Neural crest cell (in vitro differentiated cells): ENCODE measurements around the gene F2. TPM values are rescaled to one million over a fixed set of nuclear protein-coding genes. Genes with fewer than 3 reads are reported as not detected.

Experiments
- DNase-seq: peaks from one replicate; pipeline ENCODE4 v3.0.0; 2021; ENCODE audit warnings: low read depth, mixed read lengths, low spot score
- H3K27ac Mint-ChIP-seq: one replicate; pipeline ENCODE4 v1.8.0; 2021; ENCODE audit warnings: mild to moderate bottlenecking, mixed read lengths; ENCODE audit not compliant: unreplicated experiment
- H3K27me3 Mint-ChIP-seq: 2 replicates; pipeline ENCODE4 v1.8.0; 2021; ENCODE audit warnings: low read depth, mild to moderate bottlenecking, mixed read lengths
- H3K36me3 Mint-ChIP-seq: 2 replicates; pipeline ENCODE4 v1.8.0; 2021; ENCODE audit warnings: low read depth, mild to moderate bottlenecking, mixed read lengths
- H3K4me1 Mint-ChIP-seq: 2 replicates; pipeline ENCODE4 v1.8.0; 2021; ENCODE audit warnings: mixed read lengths
- H3K4me3 Mint-ChIP-seq: one replicate; pipeline ENCODE4 v1.8.0; 2021; ENCODE audit warnings: mild to moderate bottlenecking, mixed read lengths
- H3K9me3 Mint-ChIP-seq: 2 replicates; pipeline ENCODE4 v1.8.0; 2021; ENCODE audit warnings: mixed read lengths
- total RNA-seq: library from RNA; stranded (reverse); gene quantifications from 2 replicates; pipeline ENCODE4 v1.2.1, GENCODE V29; 2021
- TF ChIP-seq, protein P1 (sequence below): fragments of 200-600 bp; sonication (generic); conservative IDR thresholded peaks from 2 replicates; pipeline ENCODE4 v1.5.0; 2021; ENCODE audit warnings: antibody characterized with exemption, mild to moderate bottlenecking

F2 gene
- total RNA-seq, 1 donor from 2014 or later = not detected

DNA sequence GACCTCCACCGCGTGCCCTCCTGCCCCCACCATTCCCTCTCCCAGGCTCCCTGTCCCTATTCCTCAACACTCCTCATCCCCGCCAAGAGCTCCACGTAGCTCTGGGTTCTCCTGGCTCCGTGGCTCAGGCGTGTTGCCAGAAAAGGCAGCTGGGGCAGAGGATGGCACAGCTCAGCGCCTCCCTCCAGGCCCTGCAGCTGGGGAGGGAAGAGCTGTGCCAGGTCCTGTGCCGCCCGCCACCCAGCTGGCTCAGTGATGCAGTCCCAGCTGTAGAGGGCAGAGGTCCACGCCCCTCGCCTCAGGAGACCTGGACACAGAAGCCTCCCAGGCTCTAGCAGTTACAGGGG, 22.8 kb upstream of the F2 start:
- peak overlapping the region; percentile 12 for H3K4me3 Mint-ChIP-seq
- DNase-seq = no peak

DNA sequence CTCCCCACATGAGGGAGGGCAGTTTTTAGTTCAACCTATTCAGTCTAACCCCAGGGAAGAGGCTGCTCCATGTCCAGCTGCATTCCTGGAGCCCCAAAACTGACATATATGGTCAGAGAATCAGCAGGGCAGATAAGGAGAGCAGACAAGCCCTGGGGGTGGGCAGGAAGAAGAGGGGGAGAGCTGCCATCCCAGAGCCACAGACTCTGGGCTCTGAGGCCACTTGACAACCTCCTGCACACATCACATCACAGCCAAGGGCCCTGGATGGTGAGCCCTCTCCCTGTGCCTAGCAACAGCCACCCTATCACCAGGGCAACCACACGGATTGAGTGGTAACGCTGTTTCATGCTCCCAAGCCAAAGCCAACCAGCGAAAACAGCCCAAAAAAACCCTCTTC, 21.7 kb upstream of the F2 start:
- Mint-ChIP-seq H3K4me3 (peak overlapping the region; percentile 72), H3K36me3 (no peaks in the 10 kb centered on the region), H3K4me1 (peaks cover 32% of the 10 kb centered on the region), H3K27me3 (no peaks in the 10 kb centered on the region), H3K27ac (peak overlapping the region; percentile 85), H3K9me3 (no peaks in the 10 kb centered on the region)
- no peak for DNase-seq
- TF ChIP-seq, protein P1, sequence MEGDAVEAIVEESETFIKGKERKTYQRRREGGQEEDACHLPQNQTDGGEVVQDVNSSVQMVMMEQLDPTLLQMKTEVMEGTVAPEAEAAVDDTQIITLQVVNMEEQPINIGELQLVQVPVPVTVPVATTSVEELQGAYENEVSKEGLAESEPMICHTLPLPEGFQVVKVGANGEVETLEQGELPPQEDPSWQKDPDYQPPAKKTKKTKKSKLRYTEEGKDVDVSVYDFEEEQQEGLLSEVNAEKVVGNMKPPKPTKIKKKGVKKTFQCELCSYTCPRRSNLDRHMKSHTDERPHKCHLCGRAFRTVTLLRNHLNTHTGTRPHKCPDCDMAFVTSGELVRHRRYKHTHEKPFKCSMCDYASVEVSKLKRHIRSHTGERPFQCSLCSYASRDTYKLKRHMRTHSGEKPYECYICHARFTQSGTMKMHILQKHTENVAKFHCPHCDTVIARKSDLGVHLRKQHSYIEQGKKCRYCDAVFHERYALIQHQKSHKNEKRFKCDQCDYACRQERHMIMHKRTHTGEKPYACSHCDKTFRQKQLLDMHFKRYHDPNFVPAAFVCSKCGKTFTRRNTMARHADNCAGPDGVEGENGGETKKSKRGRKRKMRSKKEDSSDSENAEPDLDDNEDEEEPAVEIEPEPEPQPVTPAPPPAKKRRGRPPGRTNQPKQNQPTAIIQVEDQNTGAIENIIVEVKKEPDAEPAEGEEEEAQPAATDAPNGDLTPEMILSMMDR = no peak

More for the DNA sequence above, 22.8 kb upstream of the F2 start:
- Mint-ChIP-seq H3K9me3 (no peaks in the 10 kb centered on the region), H3K27me3 (no peaks in the 10 kb centered on the region), H3K27ac (no peak overlapping the region), H3K36me3 (no peaks in the 10 kb centered on the region), H3K4me1 (peaks cover 24% of the 10 kb centered on the region)
- TF ChIP-seq, protein P1 = no peak

DNA sequence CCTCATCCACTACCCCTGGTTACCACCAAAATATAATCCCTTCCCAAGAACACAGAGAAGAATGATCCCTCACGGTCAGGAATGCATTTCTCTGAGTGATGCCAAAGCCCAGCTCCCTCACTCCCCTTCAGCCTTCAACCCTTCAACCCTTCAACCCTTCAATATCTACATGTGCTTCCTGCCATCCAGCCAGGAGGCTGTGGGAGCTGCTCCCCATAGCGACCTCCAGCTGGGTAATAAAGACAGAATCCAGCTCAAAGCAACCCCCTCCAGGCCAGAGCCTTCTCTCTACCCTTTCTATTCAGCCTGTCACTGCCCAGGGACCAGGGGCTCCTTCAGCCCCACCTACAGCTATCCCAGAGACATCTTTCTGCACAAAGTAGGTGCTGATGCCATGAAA, 21.3 kb upstream of the F2 start:
- Mint-ChIP-seq H3K36me3 (no peaks in the 10 kb centered on the region), H3K9me3 (no peaks in the 10 kb centered on the region), H3K4me1 (peaks cover 36% of the 10 kb centered on the region), H3K27me3 (no peaks in the 10 kb centered on the region), H3K4me3 (peak overlapping the region; percentile 72), H3K27ac (peak overlapping the region; percentile 85)
- TF ChIP-seq, protein P1 = no peak
- no peak for DNase-seq

DNA sequence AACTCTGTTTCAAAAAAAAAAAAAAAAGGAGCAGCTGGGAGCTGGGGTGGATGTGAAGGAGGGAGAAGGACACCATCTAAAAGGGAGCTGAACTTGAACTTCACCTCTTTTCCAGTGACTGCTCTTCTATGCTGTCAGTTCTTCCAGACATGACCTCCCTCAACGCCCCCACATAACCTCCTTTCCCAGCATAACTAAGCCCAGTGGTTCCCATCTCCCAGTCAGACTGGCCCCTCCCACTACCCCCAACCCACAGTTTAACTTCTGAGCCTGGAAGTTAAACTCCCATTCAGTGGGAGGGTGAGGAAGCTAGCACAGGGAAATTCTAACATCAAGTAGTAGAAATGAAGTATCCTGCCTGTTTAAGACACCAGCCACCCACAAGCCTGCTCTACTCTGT, 20.4 kb upstream of the F2 start:
- TF ChIP-seq, protein P1 = no peak
- no peaks in the 10 kb centered on the region for H3K36me3 Mint-ChIP-seq
- peaks cover 36% of the 10 kb centered on the region for H3K4me1 Mint-ChIP-seq
- no peak overlapping the region for H3K27ac Mint-ChIP-seq
- DNase-seq = no peak
- peak overlapping the region; percentile 72 for H3K4me3 Mint-ChIP-seq
- no peaks in the 10 kb centered on the region for H3K27me3 Mint-ChIP-seq
- no peaks in the 10 kb centered on the region for H3K9me3 Mint-ChIP-seq

DNA sequence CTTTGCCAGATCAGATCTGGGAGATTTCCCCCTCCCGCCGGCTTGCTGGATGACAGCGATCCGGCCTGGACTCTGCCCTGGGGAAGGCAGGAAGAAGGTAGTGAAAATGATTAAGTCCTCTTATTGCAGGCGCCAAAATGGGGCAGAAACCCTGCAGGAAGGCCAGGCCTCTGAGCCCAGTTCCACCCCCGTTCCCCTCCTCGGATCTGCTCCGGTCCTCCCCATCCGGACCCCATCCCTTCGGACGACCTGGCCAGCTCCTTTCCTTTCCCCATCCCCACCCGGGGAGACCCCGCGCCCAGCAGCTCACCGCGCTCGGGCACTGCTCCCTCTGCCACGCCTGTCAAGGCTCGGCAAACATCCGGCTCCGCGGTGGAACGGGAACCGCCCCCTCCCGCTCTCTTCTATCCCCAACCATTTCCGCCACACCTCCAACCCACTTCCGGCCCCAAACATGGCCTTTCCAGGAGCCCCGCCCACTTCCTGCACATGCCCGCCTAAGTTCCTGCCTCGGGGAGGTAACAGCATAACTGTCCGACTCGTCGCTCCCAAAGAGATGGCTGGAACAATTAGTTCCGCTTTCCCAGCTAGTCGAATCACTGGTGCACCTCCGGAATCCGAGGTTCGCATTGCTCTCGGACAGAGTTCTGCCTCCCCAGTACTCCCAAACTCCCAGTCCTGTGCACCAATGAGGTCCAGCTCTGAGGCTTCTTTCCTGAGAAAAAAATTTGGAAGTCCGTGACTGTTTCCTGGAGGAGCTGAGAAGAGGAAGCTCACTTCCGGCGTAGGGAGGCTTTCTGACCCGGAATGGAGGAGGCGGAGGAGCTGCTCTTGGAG, 18.6 kb upstream of the F2 start, which contains the start of the genes ARHGAP1 and ZNF408:
Gene ARHGAP1, minus strand, starts transcription at position 379 of the 837 bp plus-strand sequence. CDS start 4,512 bp downstream, outside the sequence.
Gene ZNF408, plus strand, starts transcription at position 791 of the 837 bp plus-strand sequence. Its CDS starts 17 bp downstream, at position 808.
- H3K9me3 Mint-ChIP-seq = no peaks in the 10 kb centered on the region
- no peaks in the 10 kb centered on the region for H3K36me3 Mint-ChIP-seq
- peak; percentile 97 for DNase-seq
- H3K27ac Mint-ChIP-seq = peak within 1 kb of the TSS; percentile 100
- H3K4me1 Mint-ChIP-seq = peaks cover 36% of the 10 kb centered on the region
- peak within 1 kb of the TSS; percentile 99 for H3K4me3 Mint-ChIP-seq
- no peaks in the 10 kb centered on the region for H3K27me3 Mint-ChIP-seq
- TF ChIP-seq, protein P1 = no peak
